HG03342 (cell line): ENCODE measurements around the gene C3orf20.
"Not testable (repeated sequence)": the region's sequence is repeated elsewhere in the genome, so short reads cannot be mapped to it uniquely, and the experiment has no call there.

Source experiments
- ATAC-seq: cut with Tn5 transposase; IDR thresholded peaks from one replicate; pipeline ENCODE4 v1.9.1; 2021; ENCODE audit warnings: mild to moderate bottlenecking, moderate library complexity; ENCODE audit not compliant: unreplicated experiment

Gene C3orf20

DNA sequence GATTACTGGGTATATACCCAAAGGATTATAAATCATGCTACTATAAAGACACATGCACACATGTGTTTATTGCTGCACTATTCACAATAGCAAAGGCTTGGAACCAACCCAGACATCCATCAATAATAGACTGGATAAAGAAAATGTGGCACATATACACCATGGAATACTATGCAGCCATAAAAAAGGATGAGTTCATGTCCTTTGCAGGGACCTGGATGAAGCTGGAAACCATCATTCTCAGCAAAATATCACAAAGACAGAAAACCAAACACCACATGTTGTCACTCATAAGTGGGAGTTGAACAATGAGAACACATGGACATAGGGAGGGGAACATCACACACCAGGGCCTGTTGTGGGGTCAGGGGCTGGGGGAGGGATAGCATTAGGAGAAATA, 78.0 kb downstream of the C3orf20 start:
- ATAC-seq: not testable (repeated sequence)

- no peak for ATAC-seq
These were observed 82.3 kb downstream of the C3orf20 start for GRCh38 chr3:14757153-14757700.

DNA sequence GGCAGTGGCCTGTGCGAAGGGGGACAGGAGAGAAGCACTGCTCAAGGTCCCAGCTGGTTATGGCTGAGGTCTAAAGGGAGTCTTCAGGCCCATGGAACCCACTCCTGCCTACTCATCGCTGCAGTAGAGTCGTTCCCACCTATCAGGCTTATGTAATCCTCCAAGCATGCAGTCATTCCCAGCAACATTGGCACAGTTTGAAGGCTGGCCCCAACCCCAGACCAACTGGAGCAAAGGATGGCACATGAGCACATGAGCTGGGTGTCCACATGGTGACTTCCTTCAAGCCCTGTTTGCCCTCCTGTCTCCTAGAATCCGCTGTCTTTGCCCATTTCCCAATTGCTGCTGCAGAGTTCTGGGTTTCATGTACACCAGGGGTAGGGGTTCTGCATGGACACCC, 83.4 kb downstream of the C3orf20 start:
- ATAC-seq: no peak

DNA sequence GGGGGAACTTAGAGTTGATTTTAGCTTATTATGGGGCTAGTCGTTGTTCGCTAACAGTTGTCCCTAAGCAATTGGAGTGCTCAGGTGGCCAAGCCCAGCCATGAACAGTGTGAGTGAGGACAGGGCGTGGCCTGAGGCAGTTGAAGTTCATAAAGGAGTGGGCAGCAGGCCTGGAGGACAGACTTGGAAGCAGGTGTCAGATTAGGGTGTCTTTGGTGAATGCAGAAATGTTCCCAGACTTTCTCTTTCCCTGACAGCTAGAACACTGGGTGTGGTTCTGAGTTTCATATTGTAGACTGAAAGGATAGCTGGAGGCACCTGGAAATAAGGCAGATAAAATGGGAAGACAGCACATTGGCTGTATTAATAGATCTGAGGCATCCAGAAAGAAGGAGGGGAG, 84.0 kb downstream of the C3orf20 start:
- no peak for ATAC-seq

GRCh38 chr3:14760185-14760584, 85.2 kb downstream of the C3orf20 start:
- no peak for ATAC-seq

- no peak for ATAC-seq
These were observed 86.3 kb downstream of the C3orf20 start for GRCh38 chr3:14761121-14761672.

DNA sequence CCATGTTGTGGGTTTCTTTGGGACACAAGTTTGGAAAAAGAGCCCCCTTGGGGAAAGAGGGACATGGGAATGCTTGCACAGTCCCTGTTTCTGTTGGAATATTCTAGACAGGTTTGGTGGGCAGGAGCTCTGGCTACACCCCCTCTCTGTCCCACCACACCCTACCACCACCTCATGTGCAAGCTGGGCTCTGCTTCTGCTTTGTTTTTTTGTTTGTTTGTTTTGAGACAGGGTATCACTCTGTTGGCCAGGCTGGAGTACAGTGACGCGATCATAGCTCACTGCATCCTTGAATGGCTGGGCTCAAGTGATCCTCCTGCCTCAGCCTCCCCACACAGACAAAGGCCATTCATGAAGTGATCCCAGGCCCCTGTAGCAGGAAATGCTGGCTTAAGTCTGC, 86.9 kb downstream of the C3orf20 start:
- no peak for ATAC-seq

- ATAC-seq: no peak
These were observed 87.8 kb downstream of the C3orf20 start for GRCh38 chr3:14762701-14763100.

- no peak for ATAC-seq
These were observed 89.6 kb downstream of the C3orf20 start for GRCh38 chr3:14764331-14765059.

GRCh38 chr3:14765060-14765400, 90.1 kb downstream of the C3orf20 start:
- ATAC-seq: no peak

- ATAC-seq: no peak
These were observed 90.9 kb downstream of the C3orf20 start for GRCh38 chr3:14765576-14766427.

DNA sequence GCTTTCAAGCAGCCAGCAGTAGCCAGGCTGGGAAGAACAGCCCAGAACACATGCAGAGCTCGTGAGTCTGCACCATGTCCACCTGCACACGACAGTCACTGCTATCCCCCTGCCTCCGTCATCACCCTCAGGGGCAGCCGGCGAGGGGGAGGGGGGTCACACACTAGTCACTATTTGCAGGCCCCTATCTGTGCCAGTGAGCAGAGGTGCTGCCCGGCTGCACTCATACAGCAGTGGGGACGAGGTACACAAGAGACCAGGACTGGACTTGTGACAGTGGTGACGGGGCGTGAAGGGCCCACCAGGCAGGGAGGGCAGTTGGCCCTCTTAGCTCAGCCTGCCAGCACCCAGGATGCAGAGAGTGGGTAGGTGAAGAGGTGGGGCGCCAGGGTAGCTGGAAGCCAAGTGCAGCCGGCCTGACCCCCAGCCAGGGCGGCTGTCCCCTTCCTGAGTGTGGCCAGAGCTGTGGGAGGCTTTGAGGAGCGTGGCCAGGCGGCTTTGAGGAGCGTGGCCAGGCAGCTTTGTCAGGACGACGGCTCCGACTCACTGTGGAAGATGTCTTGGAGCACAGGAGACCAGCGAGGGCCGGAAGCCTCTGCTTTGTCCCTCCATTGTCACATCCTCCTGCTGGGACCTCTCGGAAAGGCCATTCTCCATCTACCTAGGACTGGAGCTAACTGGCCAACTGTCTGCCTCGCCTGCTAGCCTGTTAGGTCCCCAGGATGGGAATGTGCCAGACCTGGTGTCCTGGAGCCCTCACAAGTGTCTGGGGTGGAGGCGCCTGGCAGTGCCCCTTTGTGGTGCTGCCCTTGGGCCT, 91.7 kb downstream of the C3orf20 start:
- ATAC-seq: no peak

- ATAC-seq: no peak
These were observed 92.5 kb downstream of the C3orf20 start for GRCh38 chr3:14767245-14768051.

DNA sequence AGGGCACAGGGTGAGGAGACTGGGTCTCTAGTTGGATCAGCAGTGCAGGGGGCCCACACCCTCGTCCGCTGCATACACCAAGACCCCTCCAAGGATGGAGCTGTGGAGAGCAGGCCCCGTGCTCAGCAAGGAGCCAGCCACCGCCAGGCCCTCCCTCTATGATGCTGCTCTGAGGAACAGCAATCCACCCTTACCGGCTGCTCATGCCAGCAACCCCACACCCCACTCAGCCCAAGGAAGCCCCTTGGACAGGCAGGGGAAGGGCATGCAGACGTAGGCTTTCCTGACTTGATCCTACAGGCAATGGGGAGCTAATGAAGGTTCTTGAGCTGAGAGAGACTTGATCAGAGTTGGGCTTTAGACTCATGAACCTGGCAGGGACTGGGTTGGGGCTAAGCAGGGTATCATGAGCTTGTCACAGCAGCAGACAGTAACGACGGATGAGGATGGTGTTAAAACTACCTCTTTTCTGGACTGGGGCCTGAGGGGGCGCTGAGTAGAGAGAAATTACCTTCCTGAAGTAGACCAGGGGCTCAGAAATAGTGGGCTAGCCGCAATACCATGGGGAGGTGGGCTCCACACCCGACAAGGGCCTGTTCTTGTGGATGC, 93.3 kb downstream of the C3orf20 start:
- no peak for ATAC-seq

GRCh38 chr3:14768881-14769280, 93.9 kb downstream of the C3orf20 start:
- ATAC-seq: no peak

- no peak for ATAC-seq
These were observed 94.8 kb downstream of the C3orf20 start for GRCh38 chr3:14769544-14770325.

DNA sequence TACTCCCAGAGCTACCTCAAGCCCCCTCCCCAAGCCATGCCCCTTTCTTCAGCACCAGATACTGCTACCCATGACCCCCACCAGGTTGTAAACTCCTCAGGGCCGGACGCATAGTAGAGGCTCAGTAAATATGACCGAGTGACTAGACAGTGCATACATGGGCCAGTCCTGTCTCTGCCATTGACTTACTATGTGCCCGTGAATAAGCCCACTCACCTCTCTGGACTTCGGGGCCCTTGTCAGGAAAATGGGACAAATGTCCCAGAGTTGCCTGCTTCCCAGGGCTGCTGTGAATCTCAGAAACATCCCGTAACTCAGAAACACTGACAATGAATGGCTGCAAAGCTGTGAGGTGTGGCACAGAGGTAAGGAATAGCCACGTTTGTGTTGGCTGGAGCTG, 95.7 kb downstream of the C3orf20 start:
- no peak for ATAC-seq

GRCh38 chr3:14771593-14772497, 96.9 kb downstream of the C3orf20 start:
- no peak for ATAC-seq
